ENCODE data around the gene CYP4F2.
"Not testable (repeated sequence)": the region's sequence is repeated elsewhere in the genome, so short reads cannot be mapped to it uniquely, and the experiment has no call there.

DNA sequence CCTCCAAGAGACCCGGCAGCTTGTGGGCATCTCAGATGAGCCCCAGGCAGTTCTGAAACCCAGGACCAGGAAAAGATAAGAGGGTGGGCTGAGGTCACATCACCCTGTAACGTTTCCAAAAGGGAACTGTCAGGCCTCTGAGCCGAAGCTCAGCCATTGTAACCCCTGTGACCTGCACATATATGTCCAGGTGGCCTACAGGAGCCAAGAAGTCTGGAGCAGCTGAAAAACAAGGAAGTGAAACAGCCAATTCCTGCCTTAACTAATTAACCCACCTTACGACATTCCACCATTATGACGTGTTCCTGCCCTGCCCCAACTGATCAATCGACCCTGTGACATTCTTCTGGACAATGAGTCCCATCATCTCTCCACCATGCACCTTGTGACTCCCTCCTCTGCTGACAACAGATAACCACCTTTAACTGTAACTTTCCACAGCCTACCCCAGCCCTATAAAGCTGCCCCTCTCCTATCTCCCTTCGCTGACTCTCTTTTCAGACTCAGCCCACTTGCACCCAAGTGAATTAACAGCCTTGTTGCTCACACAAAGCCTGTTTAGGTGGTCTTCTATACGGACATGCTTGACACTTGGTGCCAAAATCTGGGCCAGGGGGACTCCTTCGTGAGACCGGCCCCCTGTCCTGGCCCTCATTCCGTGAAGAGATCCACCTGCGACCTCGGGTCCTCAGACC lies 69.1 kb downstream of the CYP4F2 start:
- TF ChIP-seq POLR2A (IDR thresholded peaks at IDR 0.05), result not testable (repeated sequence)
- TF ChIP-seq, protein P1, sequence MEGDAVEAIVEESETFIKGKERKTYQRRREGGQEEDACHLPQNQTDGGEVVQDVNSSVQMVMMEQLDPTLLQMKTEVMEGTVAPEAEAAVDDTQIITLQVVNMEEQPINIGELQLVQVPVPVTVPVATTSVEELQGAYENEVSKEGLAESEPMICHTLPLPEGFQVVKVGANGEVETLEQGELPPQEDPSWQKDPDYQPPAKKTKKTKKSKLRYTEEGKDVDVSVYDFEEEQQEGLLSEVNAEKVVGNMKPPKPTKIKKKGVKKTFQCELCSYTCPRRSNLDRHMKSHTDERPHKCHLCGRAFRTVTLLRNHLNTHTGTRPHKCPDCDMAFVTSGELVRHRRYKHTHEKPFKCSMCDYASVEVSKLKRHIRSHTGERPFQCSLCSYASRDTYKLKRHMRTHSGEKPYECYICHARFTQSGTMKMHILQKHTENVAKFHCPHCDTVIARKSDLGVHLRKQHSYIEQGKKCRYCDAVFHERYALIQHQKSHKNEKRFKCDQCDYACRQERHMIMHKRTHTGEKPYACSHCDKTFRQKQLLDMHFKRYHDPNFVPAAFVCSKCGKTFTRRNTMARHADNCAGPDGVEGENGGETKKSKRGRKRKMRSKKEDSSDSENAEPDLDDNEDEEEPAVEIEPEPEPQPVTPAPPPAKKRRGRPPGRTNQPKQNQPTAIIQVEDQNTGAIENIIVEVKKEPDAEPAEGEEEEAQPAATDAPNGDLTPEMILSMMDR (IDR thresholded peaks at IDR 0.05 in 8 of 11, conservative IDR thresholded peaks at IDR 0.05 in 3 of 11), result not testable (repeated sequence)
